T-helper 22 cell (primary cell): Measurements from ENCODE around the gene HIVEP3.

Source experiments
- DNase-seq: peaks from one replicate; pipeline ENCODE4 v3.0.0-alpha.2; 2020; ENCODE audit warnings: low read depth

HIVEP3 gene

DNA sequence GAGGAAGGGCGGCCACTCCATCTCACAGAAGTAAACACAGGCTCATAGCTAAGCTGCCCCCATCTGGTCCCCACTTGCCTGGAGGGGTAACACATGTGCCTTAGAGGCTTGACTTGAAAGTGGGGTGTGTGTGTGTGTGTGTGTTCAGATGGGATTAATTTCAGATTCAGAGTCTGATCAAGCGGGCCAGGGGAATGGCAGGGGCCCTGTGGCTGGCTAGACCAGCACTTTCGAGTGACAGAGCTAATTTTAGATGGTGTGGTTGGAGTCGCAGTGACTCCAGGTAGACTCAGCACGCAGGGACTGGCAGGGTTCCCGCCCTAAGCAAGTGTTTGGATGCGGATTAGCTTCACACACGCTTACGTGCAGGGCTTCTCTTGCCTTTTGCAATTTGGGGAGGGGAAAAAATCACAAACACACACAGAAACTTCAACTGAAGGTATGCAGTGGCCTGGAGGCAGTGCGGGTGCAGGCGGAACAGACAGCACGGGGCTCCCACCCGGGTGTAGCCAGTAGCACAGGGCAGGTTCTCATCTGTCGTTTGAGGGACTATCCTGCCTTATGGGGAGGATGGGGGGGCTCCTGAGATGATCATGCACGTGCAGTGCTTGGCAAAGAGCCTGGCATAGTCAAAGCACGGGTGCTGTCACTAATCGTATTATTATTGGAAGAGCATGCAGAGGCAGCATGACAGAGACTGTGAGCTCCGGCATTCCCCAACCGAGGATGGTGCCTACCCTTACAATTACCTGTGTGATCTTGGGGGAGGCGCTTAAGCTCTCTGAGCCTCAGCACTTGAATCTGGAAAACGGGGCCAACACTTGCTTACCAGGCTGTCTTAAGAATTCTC is 435.5 kb downstream of the HIVEP3 start:
- no peak for DNase-seq

DNA sequence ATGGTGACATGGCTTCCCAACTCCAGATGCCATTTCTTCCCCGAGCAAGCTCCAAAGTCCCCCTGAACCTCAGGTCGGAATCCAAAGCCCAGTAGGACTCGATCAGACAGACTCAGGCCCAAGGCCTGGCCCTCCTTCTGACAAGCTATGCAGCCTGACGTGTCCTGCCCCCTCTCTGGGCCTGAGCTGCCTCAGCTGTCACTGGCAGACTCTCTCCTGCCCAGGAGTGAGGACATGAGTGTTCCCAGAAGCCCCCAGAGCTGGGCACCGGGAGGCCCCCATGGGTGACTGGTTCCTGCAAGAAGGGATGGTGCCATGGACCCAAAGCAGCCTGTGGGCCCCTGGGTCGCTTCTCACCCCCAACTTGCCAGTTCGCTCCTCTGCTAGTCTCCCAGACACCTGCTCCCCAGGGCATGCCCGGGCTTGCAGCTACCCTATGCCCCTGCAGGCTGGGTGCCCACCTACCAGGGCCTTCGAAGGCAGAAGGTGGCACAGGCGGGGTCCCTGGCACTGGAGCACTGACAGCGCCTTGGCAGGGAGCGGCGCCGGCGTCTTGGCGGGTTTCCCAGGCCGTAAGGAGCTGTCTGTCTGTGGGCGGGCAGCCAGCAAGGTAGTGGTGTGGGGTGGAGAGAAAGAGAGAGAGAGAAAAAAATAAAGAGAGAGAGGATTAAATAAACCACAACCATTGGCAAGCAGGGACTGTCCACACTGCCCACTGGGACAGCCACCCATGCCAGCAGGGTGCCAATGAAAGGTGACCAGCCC is 436.5 kb downstream of the HIVEP3 start:
- no peak for DNase-seq

DNA sequence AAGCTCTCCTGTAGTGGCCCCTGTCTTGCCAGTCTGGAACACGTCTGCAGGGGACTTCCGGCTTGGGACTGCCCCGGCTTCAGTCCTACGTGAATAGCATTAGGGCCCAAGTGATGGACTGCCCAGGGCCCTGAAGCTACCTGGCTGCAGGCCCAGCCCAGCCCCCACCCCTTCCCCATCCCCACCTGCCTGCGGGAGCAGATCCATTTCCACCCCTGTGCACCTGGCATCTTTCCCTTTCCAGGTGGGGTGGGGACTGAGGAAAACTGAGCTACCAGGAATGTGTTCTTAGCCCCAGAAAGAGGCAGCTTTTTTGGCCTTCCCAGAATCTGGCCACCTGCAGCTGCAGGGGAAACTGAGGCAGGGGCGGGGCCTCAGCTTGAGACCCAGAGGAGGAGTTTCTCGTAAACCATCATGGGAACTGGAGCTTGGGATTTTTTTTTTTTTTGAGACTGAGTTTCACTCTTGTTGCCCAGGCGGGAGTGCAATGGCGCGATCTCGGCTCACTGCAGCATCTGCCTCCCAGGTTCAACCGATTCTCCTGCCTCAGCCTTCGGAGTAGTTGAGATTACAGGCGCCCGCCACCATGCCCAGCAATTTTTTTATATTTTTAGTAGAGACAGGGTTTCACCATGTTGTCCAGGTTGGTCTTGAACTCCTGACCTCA is 437.5 kb downstream of the HIVEP3 start:
- DNase-seq: no peak

DNA sequence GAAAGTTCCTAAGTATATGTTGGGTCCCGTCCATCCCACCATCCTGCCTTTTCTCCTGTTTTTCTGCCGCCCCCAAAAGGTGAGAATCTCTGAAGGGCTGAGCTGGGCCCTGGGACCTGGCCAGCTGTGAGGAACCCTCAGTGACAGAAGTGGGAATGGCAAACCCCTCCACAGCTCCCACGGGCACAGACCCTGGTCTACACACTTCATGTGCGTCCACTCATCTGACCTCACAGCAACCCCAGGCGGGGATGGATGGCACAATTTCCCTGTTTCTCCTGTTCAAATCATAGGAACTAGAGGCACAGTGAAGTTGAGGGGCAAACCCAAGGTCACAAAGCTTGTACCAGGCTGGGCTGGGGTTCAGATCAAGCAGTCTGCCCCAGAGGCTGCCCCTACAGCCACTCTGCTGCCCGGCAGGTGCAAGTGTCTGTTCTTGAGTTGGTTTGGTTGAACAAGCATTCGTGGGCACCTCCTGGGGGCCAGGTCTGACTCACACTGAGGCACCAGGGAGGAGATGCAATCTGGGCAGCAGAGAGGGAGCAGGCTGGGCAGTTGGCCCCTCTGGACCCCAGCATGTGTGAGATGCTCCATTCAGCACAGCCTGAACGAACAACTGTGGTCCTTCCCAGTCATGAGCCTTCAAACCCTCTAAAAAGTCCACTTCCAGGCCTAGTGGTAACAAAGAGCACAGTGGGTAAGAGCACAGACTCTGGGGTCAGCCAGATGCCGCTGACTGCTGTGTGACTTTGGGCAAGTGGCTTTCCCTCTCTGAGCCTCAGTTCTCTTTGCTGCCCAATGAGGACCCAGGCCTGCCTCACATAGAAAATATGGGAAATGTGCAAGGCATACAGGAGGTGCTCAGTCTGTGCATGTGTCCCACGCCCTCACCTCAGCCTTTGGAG is 438.3 kb downstream of the HIVEP3 start:
- DNase-seq: no peak

DNA sequence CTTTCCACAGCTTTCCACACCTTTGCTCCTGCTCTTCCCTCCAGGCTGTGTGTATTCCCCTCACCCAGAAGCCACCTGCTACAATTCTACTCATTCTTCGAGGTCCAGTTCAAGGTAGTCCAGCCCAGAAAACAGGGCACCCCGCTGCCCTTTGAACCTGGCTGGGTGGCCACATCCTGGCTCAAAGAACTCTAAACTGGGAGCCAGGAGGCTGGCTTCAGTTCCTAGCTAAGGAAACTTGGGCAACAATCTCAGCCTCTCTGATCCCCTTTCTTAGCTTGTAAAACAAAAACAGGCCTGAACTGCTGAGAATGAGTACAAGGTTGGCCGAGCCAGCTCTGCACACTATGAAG is 438.9 kb downstream of the HIVEP3 start:
- DNase-seq: no peak

DNA sequence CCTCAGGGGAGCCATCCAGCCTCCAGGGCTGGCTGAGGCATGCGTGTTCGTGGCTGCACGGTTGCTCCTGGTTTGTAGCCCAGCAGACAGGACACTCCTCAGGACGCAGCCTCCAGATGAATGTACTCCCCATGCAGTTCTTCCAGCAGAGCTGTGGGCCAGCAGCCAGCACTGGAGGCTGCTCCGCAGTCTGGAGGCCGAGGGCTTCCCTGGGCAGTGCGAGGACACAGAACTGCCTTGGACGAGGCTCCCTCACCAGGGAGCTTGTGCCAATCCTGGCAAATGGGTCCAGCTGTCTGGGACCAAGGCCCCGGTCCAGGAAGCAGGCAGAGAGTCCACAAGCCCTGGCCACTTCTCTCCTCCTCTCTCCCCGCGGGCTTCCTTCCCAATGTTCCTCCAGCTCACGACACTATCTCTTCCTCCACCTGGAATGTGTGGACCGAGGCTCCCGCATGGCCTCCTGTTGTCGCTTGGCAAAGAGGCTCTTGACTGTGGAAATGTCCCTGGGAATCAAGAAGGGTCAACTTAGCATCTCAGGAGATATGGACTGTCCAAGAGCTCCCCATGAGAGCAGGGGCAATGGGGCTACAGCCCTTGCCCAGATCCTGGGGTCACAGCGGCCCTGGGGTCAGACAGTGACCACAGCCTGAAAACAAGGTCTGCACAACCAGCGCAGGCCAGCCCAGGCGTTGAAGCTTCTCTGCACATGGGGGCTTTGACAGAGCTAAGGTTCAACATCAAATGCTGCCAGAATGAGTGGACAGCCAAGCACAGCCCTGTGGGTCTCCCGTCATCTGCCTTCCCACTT is 439.5 kb downstream of the HIVEP3 start:
- DNase-seq: no peak

DNA sequence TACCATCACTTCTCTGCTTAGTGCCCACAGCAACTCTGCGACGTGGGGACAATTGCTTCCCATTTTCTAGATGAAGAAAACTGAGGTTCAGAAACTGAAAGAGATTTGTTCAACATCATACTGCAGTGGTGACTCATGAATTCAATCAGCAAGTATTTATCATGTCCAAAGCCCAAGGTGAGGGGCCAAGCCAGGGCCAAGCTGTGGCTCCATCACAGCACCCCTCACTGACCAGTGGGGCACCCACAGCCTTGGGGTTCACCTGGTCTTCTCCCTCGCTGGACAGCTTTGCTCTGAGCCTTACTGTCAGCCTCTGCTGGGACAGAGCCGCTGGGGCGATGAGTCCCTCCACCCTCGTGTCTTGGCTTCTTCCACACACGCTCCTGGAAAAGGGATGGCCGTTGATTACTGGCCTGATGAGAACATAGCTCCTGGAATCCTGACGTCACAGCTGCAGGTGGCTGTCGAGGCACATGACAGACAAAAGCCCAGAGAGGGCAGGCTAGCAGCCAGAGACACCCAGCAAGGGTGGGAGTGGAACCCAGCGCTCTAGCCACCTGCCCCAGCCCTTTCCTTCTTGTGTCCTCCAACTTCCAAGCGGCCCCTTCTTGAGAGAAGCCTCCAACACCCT is 440.5 kb downstream of the HIVEP3 start:
- DNase-seq: no peak

DNA sequence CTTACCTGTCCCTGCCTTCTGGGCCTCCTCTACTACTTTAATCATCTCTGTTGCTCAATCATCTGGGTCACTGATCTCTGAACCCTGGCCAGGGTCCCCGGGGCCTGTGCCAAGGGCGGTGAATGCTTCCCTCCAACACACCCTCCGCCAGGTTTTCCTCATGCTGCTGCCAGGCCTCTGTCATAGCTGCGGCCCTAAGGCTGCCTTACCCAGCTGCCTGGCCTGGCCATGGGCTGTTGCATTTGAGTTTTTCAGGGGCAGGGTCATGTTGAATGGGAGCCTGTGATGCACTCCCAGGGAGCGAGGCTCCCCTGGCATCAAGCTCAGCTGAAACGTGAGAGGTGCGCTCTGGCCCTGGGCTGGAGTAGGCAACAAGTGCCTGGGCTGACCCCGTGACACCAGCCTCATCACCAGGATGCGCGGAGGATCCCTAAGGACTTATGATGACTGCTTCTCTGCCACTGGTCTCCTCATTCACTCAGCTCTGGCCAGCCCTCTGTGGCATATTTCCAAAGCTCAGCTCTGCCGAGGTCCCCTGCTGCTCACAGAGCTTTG is 441.8 kb downstream of the HIVEP3 start:
- DNase-seq: no peak

DNA sequence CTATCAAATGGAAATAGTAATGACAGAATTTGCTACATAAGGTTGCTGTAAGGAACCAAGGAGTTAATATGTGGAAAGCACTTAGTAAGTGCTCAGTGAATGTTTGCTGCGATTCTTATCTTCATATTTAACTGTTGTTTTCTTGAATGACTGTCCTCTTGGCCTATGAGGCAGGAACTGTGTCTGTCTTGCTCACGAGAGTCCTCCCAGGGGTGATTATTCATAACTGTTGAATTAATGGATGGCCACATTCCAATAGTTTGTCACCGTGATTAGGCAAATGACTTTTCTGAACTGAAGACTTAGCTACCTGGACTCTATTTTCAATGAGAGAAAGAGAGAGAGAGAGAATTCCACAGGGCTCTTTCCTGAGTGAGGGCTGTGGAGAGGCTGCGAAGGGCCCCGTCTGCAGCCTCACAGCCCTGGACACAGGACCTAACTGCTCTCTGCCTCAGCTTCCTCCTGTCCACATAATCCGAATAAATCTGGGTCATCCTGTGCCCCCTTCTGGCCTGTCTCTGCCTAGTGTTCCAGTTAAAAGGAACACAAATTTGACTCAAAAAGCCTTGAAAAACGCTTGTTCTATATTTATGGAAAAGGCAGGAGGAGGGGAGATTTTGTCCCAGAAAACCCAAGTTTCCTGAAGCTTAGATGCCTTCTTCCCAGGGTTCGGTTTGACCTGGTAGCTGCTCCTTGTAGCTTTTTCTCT is 442.7 kb downstream of the HIVEP3 start:
- no peak for DNase-seq

DNA sequence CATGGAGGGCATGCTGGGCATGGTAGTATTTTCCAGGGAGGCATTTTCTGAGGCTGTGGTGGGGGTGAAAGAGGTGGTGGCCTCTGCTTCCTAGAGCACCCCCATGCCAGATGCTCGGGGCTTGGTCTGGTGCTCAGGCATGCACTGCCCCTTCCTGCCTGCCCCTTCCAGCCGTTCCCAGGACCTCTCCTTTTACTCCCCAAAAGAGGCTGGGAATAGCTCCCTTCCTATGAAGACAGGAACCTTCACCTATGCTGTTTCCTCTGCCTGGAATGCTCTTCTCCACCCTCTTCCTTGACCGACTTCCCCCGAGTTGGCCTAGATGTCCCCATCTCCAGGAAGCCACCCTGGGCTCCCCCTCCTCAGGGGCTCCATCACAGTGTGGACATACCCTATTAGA is 443.4 kb downstream of the HIVEP3 start:
- DNase-seq: no peak

DNA sequence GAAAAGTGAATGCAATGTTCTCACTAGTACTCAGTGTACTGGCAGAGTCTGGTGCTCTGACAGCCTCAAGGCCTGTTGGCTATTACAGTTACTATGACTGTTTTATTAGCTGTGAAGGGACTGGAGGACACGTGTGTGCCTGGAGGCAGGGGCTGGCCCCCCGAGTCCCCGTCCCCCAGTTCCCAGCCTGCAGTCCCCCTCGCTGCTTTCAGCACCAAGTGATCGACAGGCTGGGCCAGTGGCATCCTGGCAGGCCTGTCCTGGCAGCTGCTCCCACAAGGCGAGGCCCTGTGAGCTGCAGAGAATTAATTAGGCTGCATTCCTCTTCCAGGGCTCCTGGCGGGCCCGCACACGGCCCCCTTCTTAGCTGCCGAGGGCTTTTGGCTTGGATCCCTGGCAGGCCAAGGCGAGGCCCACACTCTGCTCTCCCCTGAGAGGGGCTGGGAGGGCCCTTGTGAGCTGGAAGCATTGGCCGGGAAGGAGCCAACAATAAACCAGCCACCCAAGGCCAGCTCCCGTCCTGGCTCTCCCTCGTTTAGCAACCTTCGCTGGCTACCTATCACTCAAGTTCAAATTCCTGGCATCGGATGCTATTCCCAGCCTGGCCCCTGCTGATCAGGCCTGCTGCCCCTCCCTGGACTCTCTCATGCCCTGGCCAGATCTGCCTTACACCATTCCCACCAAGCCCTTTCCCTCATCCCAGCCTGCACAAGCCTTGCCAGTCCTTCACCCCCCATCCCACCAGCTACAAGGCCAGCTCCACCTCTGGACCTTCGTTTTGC is 444.0 kb downstream of the HIVEP3 start:
- no peak for DNase-seq

DNA sequence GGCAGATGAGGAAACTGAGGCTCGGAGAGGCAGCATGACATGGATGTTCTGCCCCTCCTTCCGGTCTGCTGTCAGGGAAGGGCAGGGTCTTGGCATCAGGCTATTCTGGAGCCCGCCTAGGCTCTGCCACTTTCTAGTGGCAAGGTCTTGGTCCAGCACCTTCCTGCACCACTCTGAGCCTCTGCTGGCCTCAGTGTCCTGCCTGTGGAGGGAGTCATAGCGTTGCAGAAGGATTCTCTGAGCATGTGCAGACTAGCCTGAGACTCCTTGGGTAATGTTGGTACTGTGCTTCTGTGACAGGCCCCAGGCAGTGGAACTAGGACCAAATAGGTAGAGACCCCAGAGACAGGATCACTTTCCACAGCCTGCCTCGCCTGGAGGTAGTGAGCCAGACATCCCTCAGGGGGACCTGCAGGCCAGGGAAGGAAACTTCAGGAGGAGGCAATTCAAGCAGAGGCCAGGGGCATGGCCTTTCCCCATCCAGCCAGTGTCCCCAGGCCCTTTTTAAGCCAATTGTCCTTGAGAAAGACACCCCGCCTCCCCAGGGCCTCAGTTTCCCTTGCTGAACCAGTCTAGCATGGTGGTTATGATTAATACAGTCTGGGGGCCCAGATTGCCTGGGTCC is 444.9 kb downstream of the HIVEP3 start:
- no peak for DNase-seq

DNA sequence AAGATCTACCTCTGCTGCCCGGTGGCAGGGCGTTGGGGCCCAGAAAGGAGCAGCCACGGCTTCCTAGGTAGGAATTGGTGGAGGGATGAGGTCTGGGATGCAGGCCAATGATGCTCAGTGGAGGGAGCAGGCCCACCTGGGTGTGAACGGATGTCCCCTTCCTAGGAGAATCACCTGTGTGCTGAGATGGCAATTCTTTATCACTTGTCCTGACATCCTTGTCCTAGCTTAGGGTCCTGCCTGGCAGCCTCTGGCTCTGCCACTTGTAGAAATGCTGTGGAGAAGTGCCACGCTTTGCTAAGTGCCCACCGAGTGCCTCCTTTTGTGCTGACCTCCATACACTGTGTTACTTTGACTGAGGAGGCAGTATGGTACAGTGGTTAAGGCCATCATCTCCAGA is 447.1 kb downstream of the HIVEP3 start:
- DNase-seq: no peak

DNA sequence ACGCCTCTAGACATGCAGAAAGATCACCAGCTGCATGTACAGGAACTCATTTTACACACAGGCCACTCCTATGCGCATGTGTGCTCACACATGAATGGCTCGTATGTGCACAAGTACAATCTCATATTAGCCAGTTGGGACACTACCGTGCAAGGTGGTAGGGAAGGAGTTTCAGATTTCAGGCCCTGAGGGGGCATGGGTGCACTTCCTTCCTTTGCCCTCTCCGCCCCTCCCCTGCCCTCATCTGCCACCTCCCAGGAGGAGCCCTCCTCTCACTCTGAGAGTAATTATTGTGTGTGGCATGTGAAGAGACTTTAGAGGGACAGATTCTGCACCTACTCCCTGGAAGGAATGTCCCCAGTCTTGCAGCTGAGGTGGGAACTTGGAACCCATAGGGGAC is 449.0 kb downstream of the HIVEP3 start:
- DNase-seq: no peak

DNA sequence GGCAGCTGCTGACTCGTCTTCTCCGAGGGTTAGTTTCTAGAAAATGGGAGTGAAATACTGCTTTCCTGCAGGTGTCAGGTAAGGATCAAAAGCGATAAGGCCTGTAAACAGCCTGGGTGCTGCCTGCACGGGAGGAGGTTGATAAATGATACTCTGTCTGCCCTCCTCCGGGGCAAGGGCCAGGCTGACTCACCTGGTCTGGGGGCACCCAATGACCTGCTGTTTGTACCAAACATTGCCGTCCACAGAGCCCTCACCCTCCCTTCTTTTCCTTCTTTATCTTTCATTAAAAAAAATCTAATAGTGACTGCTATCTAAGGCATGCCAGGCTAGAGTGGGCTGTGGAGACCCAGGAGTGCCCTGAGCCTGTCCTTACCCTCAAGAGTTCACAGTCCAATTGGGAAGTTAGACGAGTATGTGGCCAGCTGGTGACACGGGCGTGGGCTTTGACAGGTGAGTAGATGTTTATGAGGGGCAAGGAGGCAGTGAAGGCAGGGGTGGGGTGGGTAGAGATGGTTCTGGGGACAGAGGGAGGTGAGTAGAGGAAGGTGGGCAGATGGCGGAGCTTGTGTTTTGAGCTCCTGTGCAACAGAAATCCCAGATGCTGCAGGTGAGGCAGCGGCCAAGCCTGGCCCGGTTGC is 450.5 kb downstream of the HIVEP3 start:
- DNase-seq: no peak

DNA sequence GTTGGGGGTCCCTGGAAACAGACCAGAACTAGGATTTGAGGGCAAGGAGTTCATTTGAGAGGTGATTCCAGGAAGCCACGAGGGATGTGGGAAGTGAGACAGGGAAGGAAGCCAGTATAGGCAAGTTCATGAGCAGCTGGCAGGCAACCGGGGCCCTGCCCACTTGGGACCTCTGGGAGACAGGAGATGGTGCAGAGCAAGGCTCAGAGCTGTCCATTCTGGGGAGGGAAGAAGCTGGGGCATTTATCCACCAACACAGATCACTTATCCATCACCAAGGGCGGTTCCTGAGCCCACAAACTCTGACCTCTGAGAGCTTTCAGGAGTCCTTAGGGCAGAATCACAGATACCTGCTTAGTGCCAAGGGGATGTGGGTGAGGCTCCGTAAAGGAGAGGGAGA is 451.0 kb downstream of the HIVEP3 start:
- DNase-seq: no peak

DNA sequence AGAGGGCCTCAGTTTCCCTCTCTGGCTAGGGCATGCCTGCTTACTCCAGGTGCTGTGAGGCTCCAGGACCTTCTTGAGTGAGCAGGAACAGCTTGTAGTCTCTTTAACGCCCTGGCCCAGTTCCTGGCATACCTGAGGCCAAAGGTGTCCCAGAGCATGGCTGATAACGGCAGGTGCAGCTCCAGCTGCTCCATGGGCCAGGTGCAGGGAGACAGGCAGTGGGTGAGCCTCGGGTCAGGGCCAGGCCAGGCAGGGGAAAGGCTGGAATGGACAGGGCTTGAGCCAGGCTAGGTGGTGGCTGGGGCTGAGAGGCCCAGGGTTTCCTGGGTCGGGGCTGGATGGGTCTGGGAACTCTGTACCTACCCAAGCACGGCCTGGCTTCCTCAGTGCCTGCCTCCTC is 452.6 kb downstream of the HIVEP3 start:
- DNase-seq: no peak

DNA sequence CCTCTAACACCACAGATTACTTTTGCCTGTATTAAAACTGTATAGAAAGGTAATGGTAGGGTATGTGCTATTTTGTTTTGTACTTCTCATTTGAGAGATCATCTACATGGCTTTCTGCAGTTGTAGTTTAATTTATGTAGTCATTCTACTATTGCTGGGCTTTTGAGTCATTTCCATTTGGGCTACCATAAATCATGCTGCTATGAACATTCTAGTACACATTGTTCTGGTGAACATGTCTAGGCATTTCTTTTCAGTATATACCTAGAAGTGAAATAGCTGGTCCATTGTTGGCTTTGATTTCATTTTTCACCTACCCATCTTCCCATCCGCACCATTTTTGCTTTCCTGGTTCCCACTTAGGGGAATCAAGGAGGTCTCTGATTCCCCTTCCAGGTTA is 453.0 kb downstream of the HIVEP3 start:
- no peak for DNase-seq
